Endothelial cell of umbilical vein (primary cell): ENCODE results near the gene FGD5. TPM values are rescaled to one million over a fixed set of nuclear protein-coding genes. Genes with fewer than 3 reads are reported as not detected.

Source experiments
- BruUV-seq: library from RNA; stranded (reverse); fragments of 400-500 nt; replicated peaks from 2 replicates; lab custom pipeline; 2021; lab: Mats Ljungman, UMichigan
- CTCF ChIA-PET: fragments of 300-600, 350-600 bp; sonication (Branson Sonifier 250); formaldehyde crosslinking; loops from one replicate; lab custom pipeline; 2021; ENCODE audit warnings: antibody characterized with exemption, inconsistent platforms; lab: Charles Lee
- POLR2A ChIA-PET: fragments of 300-600, 350-600 bp; sonication (Branson Sonifier 250); formaldehyde crosslinking; loops from one replicate; lab custom pipeline; 2021; ENCODE audit warnings: antibody characterized with exemption, inconsistent platforms; lab: Charles Lee
- DNase-seq: peaks from one replicate; pipeline ENCODE4 v3.0.0-alpha.2; 2011; ENCODE audit warnings: low read depth, low spot score
- FAIRE-seq: peaks from 2 replicates; lab custom pipeline; 2011; peaks lifted over from hg19 to GRCh38; lab: Jason Lieb, UNC
- H2AFZ ChIP-seq: 2 replicates; pipeline ENCODE4 v1.6.0; 2012; ENCODE audit warnings: low read depth, low read length, control low read depth, inconsistent platforms
- H3K27ac ChIP-seq: 2 replicates; pipeline ENCODE4 v1.5.1; 2011; ENCODE audit warnings: low read depth, mild to moderate bottlenecking, control low read depth, low read length, moderate library complexity; ENCODE audit not compliant: insufficient read depth
- H3K27me3 ChIP-seq, 2 experiments: 2 replicates each; pipeline versions ENCODE4 v1.6.0 to v1.6.1; 2011; ENCODE audit warnings: low read length in 2 of 2, mixed read lengths in 1 of 2; ENCODE audit not compliant: control insufficient read depth in 2 of 2, insufficient read depth in 2 of 2
- H3K36me3 ChIP-seq, 2 experiments: 2 replicates in 1 of 2; 3 replicates in 1 of 2; pipeline ENCODE4 v1.5.1; 2011; ENCODE audit warnings: low read length in 2 of 2, mild to moderate bottlenecking in 1 of 2, moderate library complexity in 1 of 2; ENCODE audit not compliant: control insufficient read depth in 2 of 2, insufficient read depth in 2 of 2; ENCODE audit errors: extremely low read depth in 1 of 2
- H3K4me1 ChIP-seq: 3 replicates; pipeline ENCODE4 v1.5.1; 2011; ENCODE audit warnings: mild to moderate bottlenecking, low read length; ENCODE audit not compliant: control insufficient read depth, insufficient read depth; ENCODE audit errors: extremely low read depth
- H3K4me2 ChIP-seq: 2 replicates; pipeline ENCODE4 v1.6.1; 2011; ENCODE audit warnings: low read length, control low read depth, mixed read lengths; ENCODE audit not compliant: insufficient read depth
- H3K4me3 ChIP-seq, 3 experiments: fragments of 200-600 bp in 1 of 3; sonication (generic), shearing (Covaris generic) in 1 of 3; replicated peaks in 1 of 3; 2 replicates each; pipeline ENCODE4 v1.5.1; 2011 to 2016; ENCODE audit warnings: control low read depth in 3 of 3, low read length in 3 of 3, mild to moderate bottlenecking in 2 of 3, inconsistent platforms in 1 of 3, low read depth in 1 of 3, moderate library complexity in 1 of 3; ENCODE audit not compliant: insufficient read depth in 1 of 3
- H3K79me2 ChIP-seq: 2 replicates; pipeline ENCODE4 v1.6.0; 2012; ENCODE audit warnings: low read length, inconsistent platforms; ENCODE audit not compliant: control insufficient read depth, insufficient read depth
- H3K9ac ChIP-seq: replicated peaks from 2 replicates; pipeline ENCODE3; 2011; ENCODE audit warnings: low read length, control low read depth; ENCODE audit not compliant: insufficient read depth; ENCODE audit errors: extremely low read depth
- H3K9me1 ChIP-seq: replicated peaks from 3 replicates; pipeline ENCODE4 v1.6.0; 2011; ENCODE audit warnings: mild to moderate bottlenecking, low read length; ENCODE audit not compliant: control insufficient read depth, insufficient read depth; ENCODE audit errors: extremely low read depth
- H3K9me3 ChIP-seq: replicated peaks from 2 replicates; pipeline ENCODE4 v1.5.1; 2012; ENCODE audit warnings: low read length, inconsistent platforms; ENCODE audit not compliant: control insufficient read depth, insufficient read depth
- H4K20me1 ChIP-seq: replicated peaks from 2 replicates; pipeline ENCODE3; 2011; ENCODE audit warnings: mild to moderate bottlenecking, low read length; ENCODE audit not compliant: control insufficient read depth, insufficient read depth; ENCODE audit errors: extremely low read depth
- CTCF ChIP-seq, 2 donors: IDR thresholded peaks; 1 replicate in 1 of 2; 2 replicates in 1 of 2; pipeline ENCODE4 v1.5.1; 2011; ENCODE audit warnings: low read length in 2 of 2, mild to moderate bottlenecking in 2 of 2, moderate library complexity in 2 of 2, control low read depth in 1 of 2, inconsistent platforms in 1 of 2, low read depth in 1 of 2; ENCODE audit not compliant: insufficient read depth in 1 of 2; ENCODE audit errors: extremely low read depth in 1 of 2
- EZH2 ChIP-seq: IDR thresholded peaks from 2 replicates; pipeline ENCODE4 v1.6.1; 2012; ENCODE audit warnings: borderline replicate concordance, low read depth, mild to moderate bottlenecking, moderate library complexity, low read length, inconsistent platforms; ENCODE audit not compliant: severe bottlenecking
- FOS ChIP-seq: IDR thresholded peaks from 2 replicates; pipeline ENCODE4 v1.6.1; 2011; ENCODE audit warnings: mild to moderate bottlenecking, low read length, moderate library complexity, borderline replicate concordance; ENCODE audit not compliant: insufficient read depth
- GATA2 ChIP-seq: IDR thresholded peaks from 2 replicates; pipeline ENCODE4 v1.7.0; 2011; ENCODE audit warnings: low read depth, mild to moderate bottlenecking, moderate library complexity, mixed read lengths, low read length; ENCODE audit not compliant: insufficient read length, insufficient read depth
- JUN ChIP-seq: IDR thresholded peaks from 2 replicates; pipeline ENCODE4 v1.6.1; 2011; ENCODE audit warnings: borderline replicate concordance, low read depth; ENCODE audit not compliant: insufficient read length, insufficient read depth
- MAX ChIP-seq: IDR thresholded peaks from 2 replicates; pipeline ENCODE4 v1.6.1; 2011; ENCODE audit not compliant: insufficient read depth, insufficient read length
- MYC ChIP-seq: IDR thresholded peaks from one replicate; pipeline ENCODE4 v1.6.1; 2011; ENCODE audit warnings: mild to moderate bottlenecking, low read depth, low read length
- POLR2A ChIP-seq: IDR thresholded peaks from 2 replicates; pipeline ENCODE4 v1.6.1; 2012; ENCODE audit warnings: low read depth, mild to moderate bottlenecking, control low read depth, low read length
- POLR2AphosphoS5 ChIP-seq: IDR thresholded peaks from 2 replicates; pipeline ENCODE4 v1.6.1; 2012; ENCODE audit warnings: low read depth, mild to moderate bottlenecking, control low read depth, low read length, moderate library complexity; ENCODE audit not compliant: insufficient read depth
- dilution Hi-C: fragments of 300-500 bp; cut with MboI; formaldehyde crosslinking; loops from one replicate; pipeline ENCODE4 v1.15.0; 2019; ENCODE audit warnings: low sequenced_read_pairs; ENCODE audit not compliant: extremely low pct_ligation_motif_present
- intact Hi-C: fragments of 100-400 bp; cut with micrococcal nuclease; formaldehyde crosslinking; loops from one replicate; pipeline ENCODE4 v1.10.0; 2022
- polyA plus RNA-seq, 4 experiments: library from polyadenylated mRNA; depleted of rRNA in 3 of 4; stranded (reverse) in 3 of 4; unstranded in 1 of 4; fragments of >200 nt; gene quantifications; 2 replicates each; pipeline versions ENCODE4 v1.2.1 to v1.2.3, GENCODE V29; 2011 to 2012; ENCODE audit warnings: missing spikeins in 1 of 4
- total RNA-seq: library from RNA; stranded (reverse); gene quantifications from 2 replicates; pipeline ENCODE4 v1.2.3, GENCODE V29; 2021

FGD5 gene
- total and polyA plus RNA-seq, 2 donors (not counting 3 experiments of a cell fraction or from before 2014, with no cell fraction given), result 49.6 to 134 TPM

GRCh38 chr3:14852058-14852594, 33.4 kb downstream of the FGD5 start:
- no peak overlapping the region for H3K4me2 ChIP-seq
- H3K27ac ChIP-seq, result no peak overlapping the region
- peaks cover 90% of the 10 kb centered on the region for H3K79me2 ChIP-seq
- intact Hi-C loops, result no loop called here
- no peaks in the 10 kb centered on the region for H3K36me3 ChIP-seq
- H3K4me3 ChIP-seq, result no peak overlapping the region
- ChIA-PET CTCF (no interaction called here), POLR2A (no interaction called here)
- H3K9ac ChIP-seq, result no peak overlapping the region
- H3K9me1 ChIP-seq, result no peaks in the 10 kb centered on the region
- H3K27me3 ChIP-seq, result no peaks in the 10 kb centered on the region
- no peak for FAIRE-seq
- TF ChIP-seq POLR2AphosphoS5 (no peak), CTCF (IDR thresholded peaks at IDR 0.05; ENCODE audit: extremely low read depth in 1 of 2, insufficient read depth in 1 of 2, low read depth in 1 of 2, low read length in 2 of 2) (no peak), POLR2A (no peak), FOS (no peak), MAX (no peak), EZH2 (no peak), GATA2 (no peak), JUN (no peak), MYC (no peak)
- no peak overlapping the region for H2AFZ ChIP-seq
- no peaks in the 10 kb centered on the region for H4K20me1 ChIP-seq
- dilution Hi-C loops, result no loop called here
- peaks cover 23% of the 10 kb centered on the region for H3K4me1 ChIP-seq
- no peak for DNase-seq
- H3K9me3 ChIP-seq, result no peaks in the 10 kb centered on the region
- BruUV-seq, result no TSS peak
